Measurements from ENCODE around the gene SMARCC2. TPM values are rescaled to one million over a fixed set of nuclear protein-coding genes. Genes with fewer than 3 reads are reported as not detected.

The SMARCC2 gene
- total RNA-seq, 1 donor from 2014 or later = 67.1 TPM

GRCh38 chr12:56186957-56187356 is 2.3 kb downstream of the SMARCC2 start:
- Histone ChIP-seq H3K4me3 (peak overlapping the region; percentile 94), H3K36me3 (peaks cover 51% of the 10 kb centered on the region), H3K4me1 (peaks cover 42% of the 10 kb centered on the region), H3K27ac (replicated peaks) (no peak overlapping the region), H3K27me3 (ENCODE audit: low read depth) (no peaks in the 10 kb centered on the region), H3K9me3 (replicated peaks) (no peaks in the 10 kb centered on the region)
- DNase-seq = no peak
- TF ChIP-seq CTCF (IDR thresholded peaks at IDR 0.05; ENCODE audit: borderline replicate concordance) = no peak
- intact Hi-C loops (cut with micrococcal nuclease) = no loop called here

DNA sequence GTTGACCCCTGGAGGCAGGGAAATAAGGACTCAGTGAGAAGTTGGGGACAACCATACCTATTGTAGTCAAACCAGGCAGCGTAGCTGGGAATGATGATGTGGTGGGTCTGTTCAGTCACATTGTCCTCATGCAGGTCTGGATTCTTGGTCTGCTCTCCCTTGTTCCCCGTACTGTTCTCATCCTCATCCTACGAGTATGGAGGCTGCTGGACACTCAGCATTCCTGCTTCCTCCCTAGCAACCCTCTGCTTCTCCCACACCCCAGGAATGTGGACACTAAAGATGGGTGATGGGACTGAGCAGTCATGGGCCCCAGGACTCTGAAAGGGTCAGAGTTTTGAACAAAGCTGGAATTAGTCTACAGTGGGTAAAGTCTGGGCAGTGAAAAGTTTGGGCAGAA is 10.9 kb downstream of the SMARCC2 start:
- Histone ChIP-seq H3K4me1 (peaks cover under 1% of the 10 kb centered on the region), H3K27me3 (ENCODE audit: low read depth) (no peaks in the 10 kb centered on the region), H3K36me3 (peaks cover 100% of the 10 kb centered on the region), H3K27ac (replicated peaks) (no peak overlapping the region), H3K9me3 (replicated peaks) (no peaks in the 10 kb centered on the region), H3K4me3 (no peak overlapping the region)
- intact Hi-C loops (cut with micrococcal nuclease) = no loop called here
- DNase-seq = no peak
- no peak for TF ChIP-seq CTCF (IDR thresholded peaks at IDR 0.05; ENCODE audit: borderline replicate concordance)

DNA sequence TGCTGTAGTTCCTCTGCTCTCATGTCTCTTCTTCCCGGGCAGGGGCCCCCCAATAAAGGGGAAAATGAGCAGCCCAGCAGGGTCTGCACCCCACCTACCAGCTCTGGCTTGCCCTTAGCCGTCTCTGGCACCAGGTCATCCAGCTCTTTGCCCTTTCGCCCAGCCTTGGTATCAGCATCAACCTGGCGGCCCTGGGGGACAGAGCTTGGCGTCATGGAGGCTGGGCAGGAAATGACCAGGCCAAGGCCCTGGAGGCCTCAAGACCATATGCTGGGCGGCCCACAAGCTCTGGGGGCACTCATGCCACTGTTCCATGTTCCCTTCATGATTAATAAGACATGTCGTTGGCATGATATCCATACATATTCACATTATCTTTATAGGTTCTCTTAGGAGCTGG is 16.4 kb downstream of the SMARCC2 start:
- DNase-seq = no peak
- no peak for TF ChIP-seq CTCF (IDR thresholded peaks at IDR 0.05; ENCODE audit: borderline replicate concordance)
- Histone ChIP-seq H3K27ac (replicated peaks) (no peak overlapping the region), H3K9me3 (replicated peaks) (no peaks in the 10 kb centered on the region), H3K4me1 (no peaks in the 10 kb centered on the region), H3K4me3 (no peak overlapping the region), H3K36me3 (peaks cover 100% of the 10 kb centered on the region), H3K27me3 (ENCODE audit: low read depth) (no peaks in the 10 kb centered on the region)
- intact Hi-C loops (cut with micrococcal nuclease) = no loop called here

GRCh38 chr12:56169229-56169759 is 20.0 kb downstream of the SMARCC2 start:
- H3K4me3 ChIP-seq = no peak overlapping the region
- no peak overlapping the region for H3K27ac ChIP-seq (replicated peaks)
- peaks cover 10% of the 10 kb centered on the region for H3K4me1 ChIP-seq
- no peak for DNase-seq
- H3K9me3 ChIP-seq (replicated peaks) = no peaks in the 10 kb centered on the region
- H3K36me3 ChIP-seq = peaks cover 98% of the 10 kb centered on the region
- no peaks in the 10 kb centered on the region for H3K27me3 ChIP-seq (ENCODE audit: low read depth)
- no peak for TF ChIP-seq CTCF (IDR thresholded peaks at IDR 0.05; ENCODE audit: borderline replicate concordance)
- intact Hi-C loops (cut with micrococcal nuclease) = no loop called here

DNA sequence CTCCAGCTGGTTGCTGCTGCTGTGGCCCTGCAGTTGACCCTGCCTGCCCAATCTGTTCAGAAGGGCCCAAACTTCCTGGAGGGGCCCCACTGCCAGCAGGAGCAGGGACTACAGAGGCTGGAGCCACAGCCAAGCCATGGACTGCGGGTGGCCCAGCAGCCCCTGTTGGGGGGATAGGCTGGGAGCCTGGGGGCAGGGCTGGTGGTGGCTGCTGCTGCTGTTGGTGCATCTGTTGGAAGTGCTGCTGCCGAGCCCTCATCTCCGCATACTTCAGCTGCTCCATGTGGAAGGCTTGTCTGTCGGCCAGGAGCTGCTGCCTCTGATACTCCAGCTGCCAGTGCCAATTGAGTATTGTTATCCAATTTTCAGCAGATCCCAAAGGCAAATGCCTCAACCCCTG is 23.9 kb downstream of the SMARCC2 start:
- no peak for TF ChIP-seq CTCF (IDR thresholded peaks at IDR 0.05; ENCODE audit: borderline replicate concordance)
- H3K4me3 ChIP-seq = no peak overlapping the region
- peaks cover 98% of the 10 kb centered on the region for H3K36me3 ChIP-seq
- H3K27ac ChIP-seq (replicated peaks) = peak overlapping the region; percentile 0
- H3K9me3 ChIP-seq (replicated peaks) = no peaks in the 10 kb centered on the region
- peaks cover 32% of the 10 kb centered on the region for H3K4me1 ChIP-seq
- no peak for DNase-seq
- intact Hi-C loops (cut with micrococcal nuclease) = no loop called here
- H3K27me3 ChIP-seq (ENCODE audit: low read depth) = no peaks in the 10 kb centered on the region

Measured in left ventricle myocardium inferior (tissue), 1 donor.